HepG2 (cell line): ENCODE measurements around the gene CAPZA2. TPM values are rescaled to one million over a fixed set of nuclear protein-coding genes. Genes with fewer than 3 reads are reported as not detected.

Experiments used
- ATAC-seq: fragments of 200-7000 bp; cut with Tn5 transposase; 3 replicates; pipeline ENCODE4 v1.9.1; 2020; ENCODE audit warnings: mild to moderate bottlenecking, moderate library complexity
- BruUV-seq: library from RNA; stranded (reverse); fragments of 400-500 nt; replicated peaks from 2 replicates; lab custom pipeline; 2021; lab: Mats Ljungman, UMichigan
- CTCF ChIA-PET: fragments of 300-600 bp; formaldehyde crosslinking; extraction: SDS; loops from one replicate; lab custom pipeline; 2021; ENCODE audit warnings: low total read pairs, inconsistent platforms, low intra/inter-chr PET ratio; lab: Yijun Ruan, JAX
- POLR2A ChIA-PET: fragments of 350-600 bp; sonication (Branson Sonifier 250); formaldehyde crosslinking; loops from one replicate; lab custom pipeline; 2020; ENCODE audit warnings: antibody characterized with exemption, inconsistent platforms; lab: Yijun Ruan, JAX
- DNase-seq: peaks from one replicate; pipeline ENCODE4 v3.0.0-alpha.2; 2015; ENCODE audit warnings: low spot score
- FAIRE-seq: peaks from 3 replicates; lab custom pipeline; 2011; peaks lifted over from hg19 to GRCh38; lab: Jason Lieb, UNC
- H2AFZ ChIP-seq: one replicate; pipeline ENCODE4 v1.6.1; 2011; ENCODE audit warnings: low read length, inconsistent platforms
- H3K27ac ChIP-seq: fragments of 300-600 bp; 3 replicates; pipeline ENCODE4 v1.8.0; 2011; ENCODE audit warnings: mixed run types, mild to moderate bottlenecking, mixed read lengths, low read length, inconsistent platforms; ENCODE audit not compliant: insufficient read depth; ENCODE audit errors: extremely low read length
- H3K27me3 ChIP-seq, 2 experiments: fragments of 200-600 bp in 1 of 2; 2 replicates in 1 of 2; 3 replicates in 1 of 2; pipeline versions ENCODE4 v1.6.0 to v1.8.0; 2011; ENCODE audit warnings: low read length in 2 of 2, mild to moderate bottlenecking in 2 of 2, moderate library complexity in 2 of 2, inconsistent platforms in 1 of 2; ENCODE audit not compliant: insufficient read depth in 2 of 2, control insufficient read depth in 1 of 2
- H3K36me3 ChIP-seq, 2 experiments: fragments of 200-600 bp in 1 of 2; replicated peaks in 1 of 2; 2 replicates in 1 of 2; 3 replicates in 1 of 2; pipeline versions ENCODE4 v1.5.1 to v1.8.0; 2011; ENCODE audit warnings: low read length in 2 of 2, inconsistent platforms in 1 of 2; ENCODE audit not compliant: insufficient read depth in 2 of 2, control insufficient read depth in 1 of 2
- H3K4me1 ChIP-seq: 2 replicates; pipeline ENCODE4 v1.5.1; 2012; ENCODE audit warnings: low read length, inconsistent platforms; ENCODE audit not compliant: insufficient read depth
- H3K4me2 ChIP-seq: 2 replicates; pipeline ENCODE4 v1.6.0; 2011; ENCODE audit warnings: low read depth, low read length, inconsistent platforms
- H3K4me3 ChIP-seq, 3 experiments: fragments of 200-600 bp in 1 of 3; sonication (generic), shearing (Covaris generic) in 1 of 3; replicated peaks in 1 of 3; 2 replicates each; pipeline ENCODE4 v1.5.1; 2011 to 2016; ENCODE audit warnings: low read length in 3 of 3, inconsistent platforms in 2 of 3, low read depth in 2 of 3, mild to moderate bottlenecking in 2 of 3, control low read depth in 1 of 3, mixed read lengths in 1 of 3; ENCODE audit not compliant: insufficient read depth in 1 of 3
- H3K79me2 ChIP-seq: one replicate; pipeline ENCODE4 v1.6.1; 2011; ENCODE audit warnings: low read length, inconsistent platforms; ENCODE audit not compliant: insufficient read depth
- H3K9ac ChIP-seq: 2 replicates; pipeline ENCODE4 v1.6.0; 2011; ENCODE audit warnings: mild to moderate bottlenecking, low read depth, low read length, inconsistent platforms; ENCODE audit not compliant: insufficient read depth
- H3K9me3 ChIP-seq: 2 replicates; pipeline ENCODE4 v1.5.1; 2012; ENCODE audit warnings: mild to moderate bottlenecking, low read length
- H4K20me1 ChIP-seq: 2 replicates; pipeline ENCODE4 v1.6.0; 2011; ENCODE audit warnings: inconsistent platforms, mild to moderate bottlenecking, low read length, moderate library complexity; ENCODE audit not compliant: insufficient read depth
- AFF4 ChIP-seq: sonication (generic); formaldehyde crosslinking; IDR thresholded peaks from 2 replicates; pipeline ENCODE4 v1.4.0; 2020; ENCODE audit warnings: missing genetic modification reagents
- GABPA ChIP-seq, 2 experiments: IDR thresholded peaks; 2 replicates each; pipeline ENCODE4 v1.6.1; 2011 to 2016; ENCODE audit warnings: low read depth in 2 of 2, low read length in 1 of 2, missing biosample characterization in 1 of 2, missing genetic modification characterization in 1 of 2
- MAZ ChIP-seq, 2 experiments: sonication (generic) in 1 of 2; formaldehyde crosslinking in 1 of 2; IDR thresholded peaks; 2 replicates each; pipeline versions ENCODE4 v1.5.0 to v1.6.1; 2012 to 2020; ENCODE audit warnings: low read depth in 2 of 2, mild to moderate bottlenecking in 2 of 2, borderline replicate concordance in 1 of 2, improper control_type of control experiment in 1 of 2, low read length in 1 of 2, missing genetic modification reagents in 1 of 2, moderate library complexity in 1 of 2
- PHF20 ChIP-seq: sonication (generic); formaldehyde crosslinking; IDR thresholded peaks from 2 replicates; pipeline ENCODE4 v1.5.0; 2020; ENCODE audit warnings: mild to moderate bottlenecking, missing genetic modification reagents
- PTBP1 ChIP-seq: fragments of 200-400 bp; formaldehyde crosslinking; IDR thresholded peaks from 2 replicates; pipeline ENCODE4 v1.6.1; 2018; ENCODE audit warnings: low read length, low read depth; ENCODE audit not compliant: poor library complexity, severe bottlenecking
- SKI ChIP-seq: fragments of 450-650 bp; IDR thresholded peaks from one replicate; pipeline ENCODE4 v1.6.1; 2018; ENCODE audit warnings: mild to moderate bottlenecking; ENCODE audit not compliant: partially characterized antibody
- SRSF1 ChIP-seq: fragments of 200-400 bp; formaldehyde crosslinking; optimal IDR thresholded peaks from 2 replicates; pipeline ENCODE3; 2017; ENCODE audit warnings: mild to moderate bottlenecking, low read depth, low read length, moderate library complexity
- ZBTB10 ChIP-seq: sonication (generic); formaldehyde crosslinking; IDR thresholded peaks from 2 replicates; pipeline ENCODE4 v1.4.0; 2020; ENCODE audit warnings: missing genetic modification reagents, borderline replicate concordance
- ZFP82 ChIP-seq: sonication (generic); formaldehyde crosslinking; IDR thresholded peaks from 2 replicates; pipeline ENCODE4 v1.5.1; 2020; ENCODE audit warnings: mild to moderate bottlenecking, missing genetic modification reagents, borderline replicate concordance
- ZNF18 ChIP-seq: sonication (generic); formaldehyde crosslinking; IDR thresholded peaks from 2 replicates; pipeline ENCODE4 v1.8.0; 2022; ENCODE audit warnings: mild to moderate bottlenecking, missing genetic modification reagents; ENCODE audit not compliant: insufficient replicate concordance
- ZNF776 ChIP-seq: sonication (generic); formaldehyde crosslinking; IDR thresholded peaks from 2 replicates; pipeline ENCODE4 v1.4.0; 2020; ENCODE audit warnings: mild to moderate bottlenecking, missing genetic modification reagents
- ZNF784 ChIP-seq: sonication (generic); formaldehyde crosslinking; IDR thresholded peaks from 2 replicates; pipeline ENCODE4 v1.5.1; 2020; ENCODE audit warnings: missing genetic modification reagents, mild to moderate bottlenecking, borderline replicate concordance
- ZSCAN21 ChIP-seq: sonication (generic); formaldehyde crosslinking; IDR thresholded peaks from 2 replicates; pipeline ENCODE4 v1.8.0; 2022; ENCODE audit warnings: mild to moderate bottlenecking, missing genetic modification reagents, moderate library complexity, borderline replicate concordance
- in situ Hi-C: cut with HindIII; loops from 2 replicates; pipeline ENCODE4 v1.10.0; 2017; ENCODE audit warnings: low pct_unique_long_range_greater_than_20kb; ENCODE audit not compliant: extremely low pct_ligation_motif_present
- intact Hi-C: fragments of 100-400 bp; cut with micrococcal nuclease; formaldehyde crosslinking; loops from one replicate; pipeline ENCODE4 v1.10.0; 2022; ENCODE audit not compliant: unreplicated experiment
- polyA plus RNA-seq, 8 experiments: library from polyadenylated mRNA; depleted of rRNA in 3 of 8; stranded (reverse) in 7 of 8; unstranded in 1 of 8; fragments of >200 nt; fragmentation: Illumina TruSeq in 4 of 8; extraction: Trizol in 4 of 8; gene quantifications; 2 replicates each; pipeline versions ENCODE4 v1.2.1 to v1.2.3, GENCODE V29; 2011 to 2016; ENCODE audit warnings: low read depth in 4 of 8, missing spikeins in 1 of 8, mixed read lengths in 1 of 8; ENCODE audit not compliant: insufficient read depth in 1 of 8
- total RNA-seq, 5 experiments: library from RNA; depleted of rRNA; stranded (reverse); fragments of >200 nt; fragmentation: Illumina TruSeq; extraction: Trizol; gene quantifications; 2 replicates each; pipeline ENCODE4 v1.2.3, GENCODE V29; 2016; ENCODE audit warnings: low read depth in 1 of 5

Gene CAPZA2
- total and polyA plus RNA-seq, 2 of the 13 experiments (the other 11 are each of a cell fraction or from before 2014, with no cell fraction given), result 38.4 to 199 TPM

DNA sequence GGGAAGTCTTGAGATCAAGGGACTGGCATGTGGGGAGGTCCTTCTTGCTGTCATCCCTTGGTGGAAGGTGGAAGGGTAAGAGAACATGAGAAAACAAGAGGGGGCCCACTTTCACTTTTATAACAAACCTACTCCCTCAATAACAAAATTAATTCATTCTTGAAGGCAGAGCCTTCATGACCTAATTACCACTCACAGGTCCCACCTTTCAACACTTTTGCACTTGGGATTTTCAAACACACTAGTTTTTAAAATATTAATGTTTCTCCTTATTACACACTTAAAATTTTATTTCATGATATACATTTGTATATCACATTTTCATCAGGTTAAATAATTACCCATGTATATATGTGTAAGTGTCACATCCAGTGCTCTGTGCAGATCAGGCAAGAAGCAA is 93.0 kb downstream of the CAPZA2 start:
- ATAC-seq, result no peak
- Histone ChIP-seq H3K9ac (peak overlapping the region; percentile 98; the same call in 1 of the 2 replicates), H3K27me3 (no peaks in the 10 kb centered on the region; a peak in 1 of 5 replicates), H4K20me1 (no peaks in the 10 kb centered on the region), H2AFZ (no peak overlapping the region), H3K4me2 (peak overlapping the region; percentile 84), H3K9me3 (no peaks in the 10 kb centered on the region), H3K27ac (peak overlapping the region; percentile 97), H3K4me3 (peak overlapping the region in 2 of 3 experiments; percentile 87 to 88; a peak in 5 of 6 replicates), H3K4me1 (peaks cover 44% of the 10 kb centered on the region), H3K79me2 (peaks cover 55% of the 10 kb centered on the region), H3K36me3 (no peaks in the 10 kb centered on the region)
- CTCF ChIA-PET, result no interaction called here
- no peak for FAIRE-seq
- in situ Hi-C loops (no loop called here), intact Hi-C loops (no loop called here)
- POLR2A ChIA-PET, result no interaction called here
- BruUV-seq, result no TSS peak
- no peak for DNase-seq
- TF ChIP-seq SKI (no peak), ZSCAN21 (no peak), GABPA (IDR thresholded peaks at IDR 0.05; ENCODE audit: low read depth, low read length) (no peak), GABPA (CRISPR knock-in tag; IDR thresholded peaks at IDR 0.05; ENCODE audit: low read depth) (no peak), ZBTB10 (CRISPR knock-in tag) (no peak), PHF20 (CRISPR knock-in tag) (no peak), SRSF1 (no peak), PTBP1 (no peak), MAZ (IDR thresholded peaks at IDR 0.05; ENCODE audit: borderline replicate concordance, low read depth, low read length) (no peak), MAZ (CRISPR knock-in tag; IDR thresholded peaks at IDR 0.05; ENCODE audit: low read depth) (no peak), ZNF776 (CRISPR knock-in tag) (no peak), AFF4 (CRISPR knock-in tag) (no peak), ZFP82 (CRISPR knock-in tag) (no peak), ZNF18 (no peak), ZNF784 (CRISPR knock-in tag) (no peak)
